SKM-1 (cell line): ENCODE data around the gene LDLRAD4.

ENCODE experiments used
- DNase-seq: peaks from one replicate; lab custom pipeline; 2025; ENCODE audit not compliant: unreplicated experiment; lab: John Stamatoyannopoulos, UW

The LDLRAD4 gene

DNA sequence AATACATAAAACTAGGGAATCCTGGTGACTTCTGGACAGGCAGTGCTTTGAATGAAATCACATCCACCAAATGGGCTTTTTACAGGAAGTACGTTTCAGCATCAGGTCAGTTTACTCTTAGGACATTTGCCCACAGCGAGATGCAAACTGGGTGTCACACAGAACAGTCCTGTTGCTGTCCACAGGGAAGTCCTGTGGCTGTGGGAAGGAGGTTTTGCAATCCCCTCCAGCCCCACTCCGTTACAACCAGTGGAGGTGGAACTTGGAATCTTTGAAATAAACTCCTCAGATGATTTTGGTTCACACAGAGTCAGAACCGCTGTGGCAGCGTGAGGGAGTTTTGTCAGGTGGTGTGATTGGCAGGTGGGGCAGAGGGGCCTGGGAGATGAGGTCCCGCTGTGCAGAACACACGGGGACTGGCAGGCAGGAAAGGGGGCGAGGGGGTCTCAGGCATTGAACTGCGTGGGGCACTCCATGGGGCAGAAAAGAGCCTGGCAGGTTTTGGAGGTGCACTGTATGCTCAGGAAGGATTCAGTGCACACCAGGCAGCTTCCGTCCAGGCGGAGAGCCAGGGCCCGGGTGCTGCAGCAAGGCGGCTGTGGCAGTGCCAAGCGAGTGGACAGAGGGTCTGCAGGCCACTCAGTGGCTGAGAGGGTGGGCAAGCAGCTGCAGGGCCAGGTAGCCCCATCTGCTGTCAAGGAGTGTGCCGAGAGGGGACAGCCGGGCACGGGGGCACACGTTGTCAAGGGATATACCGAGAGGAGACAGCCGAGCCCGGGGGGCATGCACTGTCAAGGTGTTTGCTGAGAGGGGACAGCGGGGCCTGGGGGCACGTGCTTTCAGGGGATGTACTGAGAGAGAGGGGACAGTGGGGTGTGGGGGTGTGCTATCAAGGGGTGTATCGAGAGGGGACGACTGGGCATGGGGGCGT lies 148.7 kb downstream of the LDLRAD4 start:
- DNase-seq = no peak

DNA sequence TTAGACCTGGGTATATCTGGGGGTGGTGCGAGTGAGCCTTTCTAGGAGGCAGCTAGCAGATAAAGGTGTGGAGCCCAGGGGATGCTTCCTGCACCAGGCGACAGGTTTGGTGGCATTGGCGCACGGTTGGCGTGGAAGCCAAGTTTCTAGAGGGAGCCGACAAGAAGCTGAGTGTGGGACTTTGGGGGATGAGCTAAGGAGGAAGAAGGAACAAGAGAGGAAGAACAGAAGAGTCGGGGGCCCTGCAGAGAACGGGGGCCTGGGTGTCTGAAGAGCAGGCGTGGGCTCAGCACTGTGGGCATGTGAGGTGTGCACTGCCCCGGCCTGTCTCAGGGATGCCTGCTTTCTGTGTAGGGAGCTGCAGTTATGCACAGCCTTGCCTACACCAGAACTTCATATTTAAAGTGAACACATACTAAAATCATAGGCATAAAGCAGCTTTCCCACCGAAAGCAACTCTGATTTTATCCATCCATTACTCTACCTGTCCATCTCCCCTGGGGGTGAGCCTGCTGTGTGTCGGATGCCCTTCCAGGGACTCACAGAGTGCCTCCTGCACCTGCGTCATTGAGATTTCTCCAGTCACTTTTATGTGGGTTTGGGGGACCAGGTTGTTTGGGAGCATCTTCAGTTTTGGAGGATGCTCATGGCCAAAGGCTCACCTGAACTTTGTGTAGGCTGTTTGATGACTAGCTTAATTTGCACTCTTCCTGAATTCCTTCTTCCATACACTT lies 149.7 kb downstream of the LDLRAD4 start:
- no peak for DNase-seq

DNA sequence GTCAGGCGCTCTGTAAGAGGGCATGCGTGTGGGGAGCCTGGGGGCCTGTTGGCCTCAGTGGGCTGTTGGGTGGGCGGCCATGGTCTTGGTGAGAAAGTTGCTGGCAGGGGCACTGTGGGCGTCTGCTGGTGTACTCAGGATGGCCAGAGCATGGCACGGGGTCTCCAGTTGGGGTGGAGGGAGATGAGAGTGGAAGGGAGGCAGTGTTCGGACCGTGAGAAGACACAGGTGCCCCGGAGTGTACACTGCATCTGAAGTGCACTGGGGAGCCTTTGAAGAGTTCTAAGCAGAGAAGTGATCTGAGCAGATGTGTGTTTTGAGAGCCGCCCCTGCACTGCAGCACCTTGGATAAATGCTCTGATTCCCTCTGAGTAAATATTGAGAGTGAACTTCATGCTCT lies 150.8 kb downstream of the LDLRAD4 start:
- no peak for DNase-seq

DNA sequence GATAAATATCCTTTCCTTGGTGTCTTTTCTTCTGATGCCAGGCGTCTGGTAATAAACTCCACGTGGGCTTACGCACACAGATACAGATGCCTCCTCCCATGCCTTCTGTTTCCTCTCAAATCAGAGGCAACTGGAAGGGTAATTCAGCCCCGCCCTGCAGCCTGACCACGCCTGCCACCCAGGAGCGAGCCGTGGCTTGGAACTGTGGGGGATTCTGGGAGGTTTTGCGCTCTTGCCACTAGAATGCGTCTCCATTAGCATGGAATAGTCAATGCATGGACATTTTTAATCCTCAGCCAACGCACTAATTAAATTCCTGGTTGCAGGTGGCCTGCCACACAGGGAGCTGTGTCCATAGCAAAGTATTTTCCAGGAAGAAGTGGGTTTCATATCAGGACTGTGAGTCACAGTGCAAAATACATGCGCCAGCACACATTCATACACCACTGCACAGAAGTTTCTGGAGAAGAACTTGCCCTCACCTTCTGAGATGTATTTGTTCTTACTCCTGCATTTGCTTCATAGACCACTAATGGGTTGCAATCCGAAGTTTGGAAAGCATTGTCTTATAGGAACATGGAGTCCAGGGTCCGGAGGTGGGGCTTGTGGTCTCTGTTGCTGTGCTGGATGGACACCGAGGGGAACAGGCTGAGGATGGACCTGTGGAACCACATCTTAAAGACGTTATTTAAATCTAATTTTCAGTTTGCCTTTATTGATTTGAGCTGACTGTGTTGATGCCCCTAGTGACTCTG lies 151.4 kb downstream of the LDLRAD4 start:
- DNase-seq = no peak

DNA sequence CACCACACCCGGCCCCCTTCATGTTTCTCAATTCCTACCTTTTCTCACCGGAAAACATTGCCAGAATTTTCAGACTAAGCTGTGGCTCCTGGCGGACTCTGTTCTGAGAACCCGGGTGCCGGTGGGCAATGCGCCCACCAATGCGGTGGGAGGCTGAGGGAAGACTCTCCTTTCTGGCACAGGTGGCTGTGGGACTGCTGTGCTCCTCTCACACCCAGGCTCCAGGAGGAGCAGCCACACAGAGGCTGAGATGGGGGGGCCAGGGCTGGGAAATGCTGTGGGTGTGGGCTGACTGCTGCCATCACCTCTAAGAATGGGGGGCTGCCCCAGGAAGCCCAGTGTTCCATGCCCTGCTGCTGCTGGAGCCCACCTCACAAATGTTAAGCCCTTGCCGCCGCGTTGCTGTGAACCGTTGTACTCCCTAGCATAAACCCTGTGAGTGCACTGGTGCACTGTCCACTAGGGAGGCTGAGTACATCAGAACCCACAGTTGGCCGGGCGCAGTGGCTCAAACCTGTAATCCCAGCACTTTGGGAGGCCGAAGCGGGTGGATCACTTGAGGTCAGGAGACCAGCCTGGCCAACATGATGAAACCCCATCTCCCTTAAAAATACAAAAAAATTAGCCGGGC lies 152.6 kb downstream of the LDLRAD4 start:
- no peak for DNase-seq

DNA sequence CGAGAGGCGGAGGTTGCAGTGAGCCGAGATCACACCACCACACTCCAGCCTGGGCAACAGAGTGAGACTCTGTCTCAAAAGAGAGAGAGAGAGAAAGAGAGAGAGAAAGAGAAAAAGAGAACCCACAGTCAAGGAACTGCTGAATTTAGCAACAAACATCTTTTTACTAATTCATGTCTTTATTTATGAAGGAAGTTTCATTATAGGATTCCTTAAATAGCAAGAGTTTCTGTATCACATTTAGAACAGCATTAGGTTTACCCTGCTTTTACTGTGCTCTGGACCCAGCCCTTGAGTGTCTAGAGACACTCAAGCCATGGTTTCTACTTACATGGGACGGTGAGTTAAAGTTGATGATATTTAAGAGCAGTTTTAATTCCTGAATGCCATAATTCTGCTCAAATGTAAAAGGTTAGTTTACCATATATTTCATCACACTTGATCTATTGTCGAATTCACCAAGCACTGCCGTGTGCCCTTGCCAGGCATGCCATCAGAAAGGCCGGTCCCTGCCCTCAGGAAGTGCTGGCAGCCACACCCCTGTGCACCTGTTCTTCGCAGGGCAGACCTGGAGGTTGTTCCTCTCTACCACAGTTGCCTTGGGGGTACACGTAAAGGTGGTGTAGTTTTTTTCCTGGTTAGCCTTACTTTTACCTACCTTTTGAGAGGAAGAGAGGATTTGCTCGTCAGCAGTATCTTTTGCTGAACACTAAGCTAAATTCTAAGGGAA lies 153.3 kb downstream of the LDLRAD4 start:
- DNase-seq = no peak

DNA sequence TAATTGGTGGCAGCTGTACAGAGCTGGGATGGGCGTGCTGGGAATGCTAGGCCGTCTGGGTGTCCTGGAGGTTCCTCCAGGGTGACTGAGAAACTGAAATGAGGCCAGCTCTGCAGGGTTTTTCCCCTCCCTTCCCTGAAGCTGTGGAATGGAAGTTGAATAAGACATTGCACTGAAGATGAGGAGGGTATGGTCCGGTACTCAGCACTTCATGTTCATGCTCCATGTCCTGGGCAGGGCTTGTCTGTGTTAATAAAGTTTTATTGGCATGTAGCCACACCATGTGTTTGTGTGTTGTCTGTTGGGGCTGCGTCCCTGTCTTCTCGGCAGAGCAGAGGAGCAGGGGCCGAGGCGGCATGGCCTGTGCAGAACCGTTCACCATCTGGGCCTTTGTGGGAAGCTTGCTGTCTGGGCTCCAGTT lies 154.0 kb downstream of the LDLRAD4 start:
- DNase-seq = no peak

DNA sequence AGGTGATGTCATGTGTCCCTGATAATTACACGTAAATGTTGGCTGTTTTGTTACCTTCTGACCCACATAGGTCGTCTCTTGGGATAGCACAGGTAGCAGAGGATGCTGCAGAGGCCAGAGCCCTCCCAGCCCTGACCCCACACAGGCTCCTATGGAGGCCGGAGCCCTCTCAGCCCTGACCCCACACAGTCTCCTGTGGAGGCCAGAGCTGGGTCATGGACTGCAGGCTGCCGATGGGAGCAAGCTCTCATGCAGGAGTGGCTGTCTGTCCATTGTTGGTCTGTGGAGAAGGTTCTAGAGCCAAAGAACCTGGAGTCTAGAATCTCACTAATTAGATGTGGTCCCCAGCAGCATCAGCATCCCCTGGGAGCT lies 155.5 kb downstream of the LDLRAD4 start:
- DNase-seq = no peak

DNA sequence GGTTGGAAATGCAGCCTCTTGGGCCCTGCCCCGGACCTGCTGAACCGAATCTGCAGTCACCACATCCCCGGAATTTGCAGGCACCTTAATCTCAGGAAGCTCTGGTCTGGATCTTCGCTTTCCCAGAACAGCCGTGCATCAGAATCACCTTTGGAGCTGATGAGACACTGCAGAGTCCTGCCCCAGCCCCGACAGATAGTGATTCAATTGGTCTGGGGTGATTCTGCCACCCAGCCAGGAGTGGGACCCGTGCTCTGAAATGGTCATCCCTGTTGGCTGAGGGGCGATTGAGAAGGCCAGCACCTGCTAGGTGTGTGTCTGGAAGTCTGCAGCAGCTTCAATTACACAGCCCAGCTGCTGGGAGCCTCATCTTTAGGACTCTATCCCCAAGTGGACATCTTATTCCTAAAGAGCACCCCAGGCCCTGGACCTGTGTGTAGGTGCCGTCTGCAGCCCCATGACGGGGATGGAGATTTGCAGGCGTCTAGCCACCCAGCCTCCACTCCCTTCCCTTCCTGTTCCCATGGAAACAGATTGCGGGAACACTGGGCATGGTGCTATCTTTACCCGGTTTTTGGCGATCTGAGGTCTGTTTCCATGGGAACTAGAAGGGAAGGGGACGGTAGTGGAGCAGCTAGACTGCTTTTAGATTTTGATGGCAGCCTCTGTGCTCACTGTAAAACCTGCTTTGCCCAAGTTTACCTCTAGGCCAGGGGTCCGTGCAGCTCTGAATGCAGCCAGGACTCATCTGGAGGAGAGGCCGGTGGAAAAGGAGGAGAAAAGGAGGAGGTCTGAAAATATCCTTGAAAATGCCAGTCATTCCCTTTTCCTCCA lies 156.1 kb downstream of the LDLRAD4 start:
- no peak for DNase-seq

DNA sequence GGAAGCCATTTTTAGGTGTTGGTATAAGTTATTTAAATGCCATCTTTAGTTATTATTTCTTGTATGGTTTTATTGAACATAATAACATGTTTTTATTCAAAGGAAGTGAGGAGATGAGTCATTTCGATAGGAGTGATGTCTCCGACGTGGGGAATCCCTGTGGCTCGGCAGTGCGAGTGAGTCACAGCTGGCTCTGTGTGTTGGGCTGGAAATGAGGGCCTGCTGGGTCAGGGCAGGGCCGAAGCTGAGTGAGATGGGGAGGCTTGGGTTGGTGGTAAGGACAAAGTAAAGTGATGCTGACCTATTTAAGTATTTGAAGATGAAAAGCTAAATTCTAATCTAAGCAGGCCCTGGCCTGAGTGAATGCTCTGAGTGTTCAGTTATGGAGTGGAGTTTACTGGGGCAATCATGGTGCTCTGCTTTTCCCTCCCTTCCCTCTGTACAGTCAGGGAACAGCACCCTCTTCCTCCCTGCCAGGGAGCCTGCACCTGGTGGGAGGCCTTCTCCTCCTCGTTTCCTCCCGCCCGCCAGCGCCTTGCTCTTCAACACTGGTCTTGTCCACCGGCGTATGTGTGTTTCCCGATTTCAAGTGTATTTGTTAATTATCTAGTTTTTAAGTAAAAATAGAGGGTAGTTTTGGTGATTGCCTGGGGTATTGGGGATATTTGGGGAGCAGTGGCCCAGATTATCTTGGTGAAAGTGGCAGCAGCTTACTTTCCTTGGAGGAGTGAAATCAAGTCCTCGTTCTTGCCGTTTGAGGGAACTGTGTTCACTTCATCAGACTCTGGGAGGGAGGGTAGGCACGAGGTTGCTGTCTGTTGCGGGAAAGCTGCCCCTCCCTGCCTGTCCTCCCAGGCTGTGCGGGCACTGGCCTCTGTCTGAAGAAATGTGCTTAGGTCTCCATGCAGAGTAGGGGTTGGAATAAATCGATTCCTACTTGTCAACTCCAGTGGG lies 157.0 kb downstream of the LDLRAD4 start:
- no peak for DNase-seq

DNA sequence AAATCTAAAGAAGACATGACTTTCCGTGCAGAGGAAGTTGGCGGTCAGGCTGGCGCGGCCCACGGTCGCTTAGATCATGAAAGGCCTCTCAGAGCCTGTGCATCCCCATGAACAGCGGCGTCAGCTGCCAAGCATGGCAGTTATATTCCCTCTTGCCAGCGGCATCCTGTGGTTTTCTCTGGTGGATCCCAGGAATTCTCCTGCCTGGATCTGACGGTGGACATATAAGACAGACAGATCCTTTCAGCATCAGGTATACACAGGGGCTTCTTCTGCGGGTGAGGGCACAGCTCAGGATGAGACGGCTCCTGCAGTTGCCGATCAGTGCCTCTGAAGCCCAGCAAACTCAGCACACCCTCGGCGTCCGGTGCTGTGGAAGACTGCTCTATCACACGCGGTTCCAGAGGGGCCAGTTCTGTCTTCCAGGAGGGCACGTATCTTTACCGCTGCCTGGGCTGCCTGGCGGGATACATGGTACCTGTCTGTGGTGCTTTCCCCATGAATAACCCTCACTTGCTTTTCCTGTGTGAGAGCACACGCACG lies 157.8 kb downstream of the LDLRAD4 start:
- no peak for DNase-seq

DNA sequence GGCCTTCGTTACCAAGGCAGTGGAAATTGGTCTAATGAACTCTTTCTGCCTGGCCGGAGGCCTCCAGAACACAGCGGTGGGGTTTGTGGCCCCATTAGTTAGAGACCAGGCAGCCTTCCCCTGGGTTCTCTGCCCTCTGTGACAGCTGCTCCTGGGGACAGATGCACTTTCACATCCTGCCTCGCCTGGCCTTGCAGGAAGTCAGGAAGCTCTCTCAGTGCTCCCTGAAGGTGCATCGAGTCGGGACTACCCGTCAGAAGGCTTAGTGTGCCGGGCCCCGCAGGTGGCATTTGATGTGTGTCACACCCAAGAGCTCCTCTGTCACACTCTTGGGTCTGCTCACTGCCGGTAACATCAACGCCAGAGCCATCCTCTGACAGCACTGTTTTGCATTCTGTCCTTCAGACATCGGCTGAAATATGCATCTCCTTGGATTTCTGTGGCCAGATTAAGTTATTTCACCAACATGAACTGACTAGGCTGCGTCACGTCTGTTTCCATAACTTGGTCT lies 158.3 kb downstream of the LDLRAD4 start:
- DNase-seq = no peak

DNA sequence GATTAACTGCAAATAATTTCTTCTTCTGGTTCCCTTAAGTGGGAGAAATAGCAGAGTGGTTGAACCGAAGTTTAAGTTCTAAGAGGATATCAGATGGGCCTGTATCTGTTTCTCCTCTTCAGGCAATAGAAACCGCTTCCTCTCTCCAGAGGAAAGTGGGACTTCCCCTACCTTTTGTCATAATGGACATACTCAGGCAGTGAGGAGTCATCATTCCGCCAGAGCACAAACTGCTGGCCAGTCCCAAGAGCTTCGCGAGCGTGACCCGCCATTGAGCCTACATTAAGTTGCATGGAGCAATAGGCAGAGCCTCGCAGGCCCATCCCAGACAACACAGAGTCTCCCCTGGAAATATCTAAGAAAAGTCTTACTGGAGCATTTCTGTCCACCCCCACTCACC lies 158.9 kb downstream of the LDLRAD4 start:
- no peak for DNase-seq

DNA sequence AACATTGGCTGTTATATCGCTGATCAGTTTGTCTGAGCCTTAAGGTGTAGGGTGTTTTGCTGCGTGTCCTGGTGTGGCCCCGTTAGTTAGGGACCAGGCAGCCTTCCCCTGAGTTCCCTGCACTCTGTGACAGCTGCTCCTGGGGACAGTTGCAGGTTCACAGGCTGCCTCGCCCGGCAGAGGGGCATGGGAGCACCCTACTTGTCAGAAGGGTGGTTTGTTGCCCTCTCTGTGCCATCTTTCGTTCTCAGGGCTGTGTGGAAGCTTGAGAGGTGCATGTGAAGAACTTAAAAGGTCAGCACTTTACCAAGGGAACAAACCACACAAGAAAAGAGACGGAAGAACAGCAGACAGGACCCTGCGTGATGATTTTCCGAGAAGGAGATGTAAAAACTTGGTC lies 159.6 kb downstream of the LDLRAD4 start:
- no peak for DNase-seq

DNA sequence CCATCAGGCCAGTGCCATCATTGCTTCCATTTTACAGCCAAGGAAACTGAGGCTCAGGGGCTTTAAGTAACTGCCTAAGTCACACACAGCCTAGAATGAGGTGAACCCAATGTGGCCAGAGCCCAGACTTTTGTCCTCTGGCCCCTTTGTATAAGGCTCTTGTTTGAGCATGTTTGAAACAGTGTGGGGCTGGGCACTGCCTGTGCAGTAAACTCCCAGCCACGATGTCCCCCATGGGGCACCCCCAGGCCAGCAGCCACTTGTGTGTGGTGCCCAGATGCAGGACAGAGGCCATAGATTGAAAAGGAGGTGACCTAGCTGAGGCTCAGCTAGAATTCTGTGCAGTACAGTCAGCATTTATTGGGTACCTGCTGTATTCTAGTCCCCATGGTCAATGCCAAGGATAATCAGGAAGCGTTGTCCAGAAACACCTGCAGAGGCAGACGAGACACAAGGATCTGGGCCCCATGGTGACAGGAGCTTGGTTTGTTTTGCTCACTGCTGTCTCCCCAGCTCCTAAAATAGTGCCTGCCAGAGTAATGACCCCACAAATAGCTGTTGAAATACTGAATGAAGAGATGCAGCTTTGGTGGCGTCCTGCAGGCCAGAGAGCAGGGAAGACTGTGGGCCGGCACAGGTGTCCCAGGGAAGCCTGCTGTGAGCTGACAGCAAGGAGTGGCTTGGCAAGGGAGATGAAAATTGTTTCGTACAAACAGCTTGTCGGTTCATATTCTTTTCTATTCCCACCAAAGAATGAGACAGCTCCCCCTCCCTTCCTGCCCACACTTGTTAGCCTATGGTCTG lies 160.7 kb downstream of the LDLRAD4 start:
- DNase-seq = no peak

DNA sequence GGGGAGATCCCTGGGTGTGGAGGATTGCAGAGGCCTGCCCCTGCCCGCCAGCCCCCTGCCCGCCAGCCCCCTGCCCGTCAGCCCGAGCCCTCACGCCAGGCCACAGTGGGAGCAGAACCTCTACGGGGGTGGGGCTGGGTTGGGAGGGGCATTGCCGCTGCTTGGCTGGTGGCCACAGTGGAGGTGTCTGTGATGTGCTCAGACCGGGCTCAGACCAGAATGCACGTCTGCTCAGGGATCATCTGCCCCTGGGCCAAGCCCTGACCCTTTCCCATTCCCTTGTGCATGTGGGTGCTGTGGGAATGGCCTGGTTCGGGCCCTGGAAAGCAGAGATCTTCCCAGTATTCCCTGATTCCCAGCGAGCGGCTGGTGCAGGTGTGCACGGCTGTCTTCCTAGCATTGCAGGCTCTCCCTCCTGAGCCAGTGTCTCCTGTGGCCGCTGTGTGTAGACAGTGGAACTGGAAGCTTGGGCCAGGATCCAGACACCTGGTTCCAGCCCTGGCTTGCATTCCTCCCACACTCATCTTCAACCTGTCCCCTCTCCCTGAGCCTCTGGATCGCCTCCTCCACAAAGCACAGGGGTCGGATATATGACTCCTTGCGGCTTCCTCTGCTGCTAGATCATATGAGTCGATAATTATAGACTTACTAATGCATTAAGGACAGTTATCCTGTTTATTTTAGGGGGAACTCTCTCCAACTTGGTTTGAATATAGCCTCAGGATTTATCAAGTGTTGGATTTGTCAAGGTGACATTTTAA lies 161.6 kb downstream of the LDLRAD4 start:
- no peak for DNase-seq
